GM04503 (cell line): ENCODE data around the gene DXO.
"Not testable (repeated sequence)": the region's sequence is repeated elsewhere in the genome, so short reads cannot be mapped to it uniquely, and the experiment has no call there.

Experiments used
- DNase-seq: peaks from one replicate; pipeline ENCODE4 v3.0.0-alpha.2; 2012; ENCODE audit warnings: low read depth

Gene DXO

DNA sequence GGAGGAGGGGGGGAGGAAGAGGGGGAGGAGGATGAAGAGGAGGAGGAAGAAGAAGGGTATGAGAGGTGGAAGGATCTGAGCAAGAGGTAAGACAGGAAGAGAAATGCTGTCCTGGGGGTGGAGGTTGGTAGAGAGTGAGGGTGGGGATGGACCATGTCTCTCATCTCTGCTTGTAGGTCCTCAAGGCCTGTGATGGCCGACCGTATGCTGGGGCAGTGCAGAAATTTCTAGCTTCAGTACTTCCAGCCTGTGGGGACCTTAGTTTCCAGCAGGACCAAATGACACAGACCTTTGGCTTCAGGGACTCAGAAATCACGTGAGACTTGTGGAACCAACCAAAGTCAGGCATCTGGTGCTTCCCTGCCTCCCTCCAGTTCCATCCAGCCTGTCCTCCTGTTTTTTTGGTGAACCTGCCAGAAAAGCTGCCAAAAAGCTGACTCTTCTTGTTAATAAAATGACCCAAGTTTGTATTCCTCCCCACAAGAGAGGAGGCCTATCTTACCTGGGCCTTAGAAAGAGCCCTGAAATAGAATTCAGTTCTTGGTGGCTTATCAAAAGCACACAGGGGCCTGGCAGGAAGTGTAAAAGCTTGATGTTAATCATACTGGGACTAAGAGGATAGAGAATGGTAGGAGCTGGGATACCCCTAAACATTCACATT, 7.4 kb upstream of the DXO start:
- DNase-seq: no peak

DNA sequence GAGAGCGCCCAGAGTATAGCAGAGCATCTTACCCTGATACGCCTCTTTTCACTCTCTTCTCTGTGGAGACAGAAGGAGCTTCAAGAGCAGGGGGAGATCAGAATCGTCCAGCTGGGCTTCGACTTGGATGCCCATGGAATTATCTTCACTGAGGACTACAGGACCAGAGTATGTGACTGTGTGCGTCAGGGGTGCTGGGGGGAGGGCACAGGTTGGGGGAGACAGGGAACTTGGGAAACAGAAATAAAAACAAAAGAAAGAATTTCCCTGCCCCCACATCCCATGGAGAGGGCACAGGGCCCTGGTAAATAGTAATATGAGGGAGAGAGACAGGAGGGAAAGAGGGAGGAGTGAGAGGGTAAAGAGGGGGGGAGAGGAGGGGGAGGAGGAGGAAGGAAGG, 6.9 kb upstream of the DXO start:
- no peak for DNase-seq

DNA sequence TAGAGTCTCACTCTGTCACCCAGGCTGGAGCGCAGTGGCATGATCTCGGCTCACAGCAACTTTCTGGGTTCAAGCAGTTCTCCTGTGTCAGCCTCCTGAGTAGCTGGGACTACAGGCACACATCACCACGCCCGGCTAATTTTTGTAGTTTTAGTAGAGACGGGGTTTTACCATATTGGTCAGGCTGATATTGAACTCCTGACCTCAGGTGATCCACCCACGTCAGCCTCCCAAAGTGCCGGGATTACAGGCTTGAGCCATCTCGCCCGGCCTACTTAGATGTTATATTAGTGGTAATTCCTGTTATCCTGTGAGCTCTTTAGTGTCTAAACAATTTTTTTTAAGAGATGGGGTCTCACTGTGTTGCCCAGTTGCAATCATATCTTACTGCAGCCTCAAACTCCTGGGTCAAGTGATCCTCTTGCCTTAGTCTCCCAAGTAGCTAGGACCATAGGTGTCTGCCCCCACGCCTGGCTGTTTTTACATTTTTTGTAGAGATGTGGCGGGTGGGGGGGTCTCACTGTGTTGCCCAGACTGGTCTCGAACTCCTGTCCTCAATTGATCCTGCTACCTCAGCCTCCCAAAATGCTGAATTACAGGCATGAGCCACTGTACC, 6.0 kb upstream of the DXO start:
- DNase-seq: no peak

DNA sequence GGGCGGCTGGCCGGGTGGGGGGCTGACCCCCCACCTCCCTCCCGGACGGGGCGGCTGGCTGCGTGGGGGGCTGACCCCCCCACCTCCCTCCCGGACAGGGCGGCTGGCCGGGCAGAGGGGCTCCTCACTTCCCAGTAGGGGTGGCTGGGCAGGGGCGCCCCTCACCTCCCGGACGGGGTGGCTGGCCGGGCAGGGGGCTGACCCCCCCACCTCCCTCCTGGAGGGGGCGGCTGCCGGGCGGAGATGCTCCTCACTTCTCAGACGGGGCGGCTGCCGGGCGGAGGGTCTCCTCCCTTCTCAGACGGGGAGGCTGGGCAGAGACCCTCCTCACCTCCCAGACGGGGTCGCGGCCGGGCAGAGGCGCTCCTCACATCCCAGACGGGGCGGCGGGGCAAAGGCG, 4.1 kb upstream of the DXO start:
- not testable (repeated sequence) for DNase-seq

DNA sequence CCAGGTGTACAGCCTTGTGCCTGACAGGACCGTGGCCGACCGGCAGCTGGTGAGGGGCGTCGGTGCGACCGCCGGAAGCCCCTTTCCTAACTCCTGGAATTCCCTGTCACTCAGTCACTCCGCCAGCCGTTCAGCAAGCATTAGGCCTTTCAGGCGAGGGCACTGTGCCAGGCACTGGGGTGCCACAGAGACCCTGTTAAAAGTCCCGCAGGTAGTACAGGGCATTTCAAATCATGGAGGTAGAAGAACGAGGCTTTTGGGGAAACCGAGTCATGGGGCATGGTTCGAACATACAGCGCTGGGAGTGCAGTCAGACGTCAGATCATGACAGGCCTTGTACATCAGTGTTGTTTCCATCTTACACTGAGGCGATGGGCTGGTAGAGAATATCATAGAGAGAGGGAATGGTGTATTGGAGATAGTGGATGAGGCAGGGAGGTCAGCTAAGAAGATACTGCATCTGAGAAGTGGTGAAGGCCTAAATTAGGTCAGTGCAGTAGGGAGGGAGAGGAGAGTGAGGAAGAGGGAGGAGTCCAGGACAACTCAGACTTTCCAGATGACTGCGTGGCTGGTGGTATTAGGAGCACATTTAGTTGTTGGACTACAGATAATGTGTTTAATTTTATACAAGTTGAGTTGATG, 892 bp upstream of the DXO start:
- DNase-seq: no peak

DNA sequence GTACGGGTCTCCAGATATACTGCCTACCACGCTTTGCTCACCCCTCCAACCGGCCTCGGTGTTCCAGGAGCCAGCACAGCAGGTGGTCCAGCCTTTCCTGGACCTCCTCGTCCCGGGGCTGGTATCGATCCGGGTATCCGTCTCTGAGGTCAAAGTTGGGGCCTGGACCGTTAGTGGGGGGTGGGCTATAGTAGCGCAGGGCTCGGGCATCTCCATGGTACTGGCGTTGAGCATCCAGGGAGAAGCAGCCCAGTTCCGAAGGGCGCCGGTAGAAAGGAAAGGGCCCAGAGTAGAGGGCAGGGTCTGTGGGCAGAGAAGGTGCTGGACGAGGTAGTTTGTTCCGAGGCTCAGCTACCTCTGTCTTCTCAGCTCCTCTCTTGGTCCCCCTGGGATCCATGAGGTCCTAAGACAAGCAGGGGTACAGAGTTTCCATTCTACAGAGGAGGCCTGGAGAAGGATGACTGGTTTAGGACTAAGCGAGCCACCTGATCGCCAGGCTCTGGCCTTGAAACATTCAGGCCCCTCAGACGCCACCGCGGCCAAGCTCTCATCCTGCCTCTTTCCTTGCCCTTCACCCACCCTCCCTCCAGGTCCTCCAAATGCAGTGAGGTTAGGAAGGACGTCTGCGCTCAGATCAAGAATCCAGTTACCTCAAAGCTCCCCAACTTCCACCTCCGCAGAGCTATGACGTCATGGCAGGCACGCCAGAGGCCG, 502 bp downstream of the DXO start:
- no peak for DNase-seq

DNA sequence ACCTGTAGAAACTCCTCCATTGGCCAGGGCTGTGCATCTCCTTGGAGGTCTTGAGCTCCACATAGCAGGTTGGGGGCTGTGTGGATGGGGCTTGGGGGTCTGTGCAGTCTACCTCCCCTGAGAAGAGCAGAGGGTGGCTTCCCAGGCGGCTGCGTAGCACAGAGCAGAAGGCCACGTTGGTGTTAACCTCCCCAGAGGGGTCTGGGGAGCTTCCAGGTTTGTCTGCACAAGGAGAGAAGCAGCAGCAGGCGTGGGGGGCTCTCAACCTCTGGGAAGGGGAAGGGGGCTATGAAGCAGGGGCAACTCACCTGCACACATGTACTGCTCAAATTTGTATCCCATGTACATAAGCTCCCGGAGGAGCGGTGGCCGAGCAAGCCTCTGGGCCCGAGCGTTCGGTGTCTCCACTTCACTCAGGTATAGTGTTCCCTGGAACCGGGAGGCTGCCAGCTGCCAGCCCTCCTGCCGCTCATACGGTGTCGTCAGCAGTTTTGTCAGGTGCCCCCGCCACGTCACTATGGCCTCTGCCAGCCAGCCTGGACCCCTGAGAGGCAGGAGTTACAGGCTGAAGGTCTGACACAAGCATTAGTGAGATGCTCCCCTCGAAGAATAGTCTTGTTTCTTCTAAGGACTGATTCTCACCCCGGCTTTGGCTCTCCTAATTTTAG, 1.2 kb downstream of the DXO start:
- DNase-seq: no peak

DNA sequence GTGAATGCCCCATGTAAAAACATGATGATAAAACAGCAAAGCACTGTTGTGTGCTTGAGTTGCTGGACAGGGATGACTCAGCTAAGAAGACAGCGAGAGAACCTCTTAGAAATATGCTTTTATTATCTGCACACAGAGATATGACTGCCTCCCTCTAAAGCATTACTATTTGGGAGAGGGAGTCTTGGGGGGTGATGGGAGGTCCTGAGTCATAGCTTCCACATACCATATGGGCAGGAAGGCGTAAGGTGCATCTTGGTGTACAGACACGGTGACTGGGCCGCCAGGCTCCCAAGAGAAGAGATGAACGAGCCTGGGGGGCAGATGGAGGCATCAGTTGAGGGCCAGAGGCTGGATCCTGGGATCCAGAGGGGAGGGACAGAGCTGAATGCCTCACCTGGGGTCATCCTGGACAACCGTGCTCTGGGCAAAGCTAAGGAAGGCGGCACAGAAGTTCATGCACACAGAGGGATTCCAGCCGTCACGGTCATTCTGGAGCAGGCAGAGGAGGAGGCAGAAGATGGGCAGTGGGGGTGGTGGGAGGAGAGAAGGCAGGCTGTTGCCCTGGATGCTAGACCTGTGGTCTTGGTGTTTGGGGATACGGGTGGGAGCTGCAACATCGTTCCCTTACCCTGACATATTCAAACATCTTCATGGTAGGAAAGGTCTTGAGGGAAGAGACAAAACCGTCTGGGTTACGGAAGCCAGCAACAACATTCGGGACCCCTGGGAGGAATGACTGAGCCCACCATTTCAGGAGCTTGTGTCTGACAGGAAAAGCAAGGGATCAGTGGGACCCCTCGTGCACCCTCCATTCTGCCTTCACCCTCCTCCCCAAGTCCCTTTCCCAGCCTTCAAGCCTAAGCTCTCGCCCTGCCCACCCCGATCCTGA, 2.0 kb downstream of the DXO start:
- DNase-seq: no peak

DNA sequence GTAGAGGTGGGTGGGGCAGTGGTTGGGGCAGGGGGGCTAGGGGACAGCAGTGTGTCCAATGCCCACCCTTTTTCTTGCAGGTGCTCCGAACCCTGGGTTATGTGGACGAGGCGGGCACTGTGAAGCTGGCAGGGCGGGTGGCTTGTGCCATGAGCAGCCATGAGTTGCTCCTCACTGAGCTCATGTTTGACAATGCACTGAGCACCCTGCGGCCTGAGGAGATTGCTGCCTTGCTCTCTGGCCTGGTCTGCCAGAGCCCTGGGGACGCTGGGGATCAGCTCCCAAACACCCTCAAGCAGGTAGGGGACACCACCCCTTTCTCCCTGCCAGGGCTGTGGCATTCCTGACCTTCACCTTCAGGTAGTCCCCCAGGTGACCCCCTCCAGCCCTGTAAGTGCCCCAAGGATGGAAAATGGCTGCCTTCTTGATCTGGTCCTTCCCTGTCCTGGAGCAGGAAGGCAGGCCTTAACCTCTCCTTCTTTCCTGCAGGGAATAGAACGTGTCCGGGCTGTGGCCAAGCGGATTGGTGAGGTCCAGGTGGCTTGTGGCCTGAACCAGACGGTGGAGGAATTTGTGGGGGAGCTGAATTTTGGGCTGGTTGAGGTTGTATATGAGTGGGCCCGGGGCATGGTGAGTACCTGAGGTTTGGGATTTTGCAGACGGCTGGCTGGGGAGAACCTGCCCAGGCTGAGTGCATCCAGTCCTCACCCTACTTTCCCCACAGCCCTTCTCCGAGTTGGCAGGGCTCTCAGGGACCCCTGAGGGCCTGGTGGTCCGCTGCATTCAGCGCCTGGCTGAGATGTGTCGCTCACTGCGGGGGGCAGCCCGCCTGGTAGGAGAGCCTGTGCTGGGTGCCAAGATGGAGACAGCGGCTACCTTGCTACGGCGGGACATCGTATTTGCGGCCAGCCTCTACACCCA, 2.9 kb downstream of the DXO start:
- no peak for DNase-seq

DNA sequence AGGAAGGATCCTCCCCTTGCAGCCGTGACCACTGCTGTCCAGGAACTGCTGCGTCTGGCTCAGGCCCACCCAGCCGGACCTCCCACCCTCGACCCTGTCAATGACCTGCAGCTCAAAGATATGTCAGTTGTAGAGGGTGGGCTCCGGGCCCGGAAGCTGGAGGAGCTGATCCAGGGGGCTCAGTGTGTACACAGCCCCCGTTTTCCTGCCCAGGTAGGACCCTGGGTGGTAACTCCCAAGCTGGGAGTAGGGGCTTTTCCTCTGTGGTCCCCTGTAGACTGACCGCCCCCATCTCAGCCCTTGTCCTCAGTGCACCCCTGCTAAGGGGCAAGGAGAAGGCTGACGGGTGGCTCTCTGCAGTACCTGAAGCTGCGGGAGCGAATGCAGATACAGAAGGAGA, 3.6 kb downstream of the DXO start:
- no peak for DNase-seq

DNA sequence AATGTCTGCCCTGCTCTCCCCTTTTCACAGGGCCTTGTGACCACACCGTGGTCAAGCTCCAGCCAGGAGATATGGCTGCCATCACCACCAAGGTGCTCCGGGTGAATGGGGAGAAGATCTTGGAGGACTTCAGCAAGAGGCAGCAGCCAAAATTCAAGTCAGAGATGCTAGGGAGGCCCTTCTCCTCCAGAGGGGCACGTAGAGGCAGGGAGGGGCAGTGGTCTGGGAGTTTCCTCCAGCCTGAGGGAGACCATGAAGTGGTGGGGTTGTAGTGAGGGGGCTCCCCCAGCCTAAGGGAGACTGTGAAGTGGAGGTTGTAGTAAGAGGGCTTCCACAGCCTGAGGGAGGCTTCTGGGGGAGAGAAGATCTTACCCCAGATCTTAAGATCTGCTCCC, 4.0 kb downstream of the DXO start:
- no peak for DNase-seq

DNA sequence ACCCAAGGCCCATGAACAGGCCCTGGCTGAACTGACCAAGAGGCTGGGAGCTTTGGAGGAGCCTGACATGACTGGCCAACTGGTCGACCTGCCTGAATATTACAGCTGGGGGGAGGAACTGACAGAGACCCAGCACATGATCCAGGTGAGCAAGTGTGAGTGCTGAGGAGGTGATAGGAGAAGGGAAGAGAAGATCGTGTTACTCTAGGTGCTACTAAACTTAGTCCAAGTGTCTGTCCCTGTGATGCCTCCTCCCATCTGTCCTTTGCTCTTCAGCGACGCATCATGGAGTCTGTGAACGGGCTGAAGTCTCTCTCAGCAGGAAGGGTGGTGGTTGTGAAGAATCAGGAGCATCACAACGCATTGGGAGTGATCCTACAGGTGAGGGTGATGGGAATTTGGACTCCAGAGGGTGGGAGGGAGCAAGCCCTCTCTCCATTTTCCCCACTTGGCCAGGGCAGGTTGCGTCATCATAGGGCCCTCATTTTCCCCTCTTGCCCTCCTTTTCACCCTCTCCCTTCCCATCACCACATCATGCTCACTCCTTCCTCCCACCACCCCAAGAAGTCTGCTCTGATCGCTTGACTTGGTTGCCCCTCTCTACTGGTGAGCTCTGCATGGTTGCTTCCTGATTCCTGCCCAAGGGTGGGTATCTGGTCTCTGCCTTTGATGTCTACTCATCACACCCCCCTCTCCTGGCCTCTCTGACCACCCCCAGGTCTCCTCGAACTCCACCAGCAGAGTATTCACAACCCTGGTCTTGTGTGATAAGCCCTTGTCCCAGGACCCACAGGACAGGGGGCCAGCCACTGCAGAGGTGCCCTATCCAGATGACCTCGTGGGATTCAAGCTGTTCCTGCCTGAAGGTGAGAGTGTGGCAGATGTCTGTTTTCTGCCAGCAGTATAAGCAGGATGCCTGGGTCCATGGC, 4.7 kb downstream of the DXO start:
- no peak for DNase-seq

DNA sequence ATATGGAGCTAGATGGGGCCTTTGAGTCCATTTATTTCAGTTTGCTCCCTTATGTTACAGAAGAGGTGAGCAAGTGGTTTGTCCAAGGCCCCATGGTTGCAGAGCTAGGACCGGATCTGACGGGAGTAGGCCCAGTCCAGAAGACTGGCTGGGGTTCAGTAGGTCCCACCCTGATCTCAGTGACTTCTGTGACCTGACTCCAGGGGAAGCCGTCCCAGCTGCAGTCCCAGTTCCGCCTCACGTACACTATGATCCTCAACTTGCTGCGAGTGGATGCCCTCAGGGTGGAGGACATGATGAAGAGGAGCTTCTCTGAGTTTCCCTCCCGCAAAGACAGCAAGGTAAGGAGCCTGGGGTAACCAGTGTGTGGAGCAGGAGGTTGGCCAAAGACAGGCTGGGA, 5.4 kb downstream of the DXO start:
- DNase-seq: no peak

DNA sequence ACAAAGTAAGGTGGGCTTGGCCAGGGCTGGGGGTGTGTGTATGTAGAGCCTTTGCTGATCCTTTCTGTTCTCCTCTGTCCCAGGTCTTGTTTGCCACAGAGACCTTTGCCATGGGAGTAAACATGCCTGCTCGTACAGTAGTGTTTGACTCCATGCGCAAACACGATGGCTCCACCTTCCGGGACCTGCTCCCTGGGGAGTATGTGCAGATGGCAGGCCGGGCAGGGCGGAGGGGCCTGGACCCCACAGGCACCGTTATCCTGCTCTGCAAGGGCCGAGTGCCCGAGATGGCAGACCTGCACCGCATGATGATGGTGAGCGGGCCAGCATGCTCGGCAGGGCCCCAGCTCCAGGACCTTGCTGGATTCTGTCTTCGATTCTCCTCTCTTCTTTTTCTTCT, 6.2 kb downstream of the DXO start:
- no peak for DNase-seq

DNA sequence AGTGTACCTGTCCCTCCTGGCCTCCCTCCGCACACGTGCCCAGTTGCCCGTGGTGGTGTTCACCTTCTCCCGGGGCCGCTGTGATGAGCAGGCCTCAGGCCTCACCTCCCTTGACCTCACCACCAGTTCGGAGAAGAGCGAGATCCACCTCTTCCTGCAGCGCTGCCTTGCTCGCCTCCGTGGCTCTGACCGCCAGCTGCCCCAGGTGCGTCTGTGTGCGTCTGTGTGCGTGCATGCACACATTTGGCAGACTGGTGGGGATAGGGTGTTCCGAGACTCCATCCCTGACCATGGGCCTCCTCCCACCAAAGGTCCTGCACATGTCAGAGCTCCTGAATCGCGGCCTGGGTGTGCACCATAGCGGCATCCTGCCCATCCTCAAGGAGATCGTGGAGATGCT, 8.0 kb downstream of the DXO start:
- DNase-seq: no peak

DNA sequence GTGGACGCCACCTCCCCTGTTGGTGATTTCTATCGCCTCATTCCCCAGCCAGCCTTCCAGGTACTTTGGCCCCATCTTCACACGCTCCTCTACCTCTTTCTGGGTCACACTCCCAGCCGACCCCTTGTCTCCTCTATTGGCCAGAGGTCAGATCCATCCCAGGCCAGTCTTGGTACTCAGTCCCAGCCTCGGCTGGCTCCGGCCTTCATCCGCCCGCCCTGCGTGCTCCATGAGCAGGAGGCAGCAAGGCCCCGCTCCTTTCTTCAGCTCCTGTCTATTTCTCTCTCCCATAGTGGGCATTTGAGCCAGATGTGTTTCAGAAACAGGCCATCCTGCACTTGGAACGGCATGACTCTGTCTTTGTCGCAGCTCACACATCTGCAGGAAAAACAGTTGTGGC, 10.3 kb downstream of the DXO start:
- DNase-seq: no peak

DNA sequence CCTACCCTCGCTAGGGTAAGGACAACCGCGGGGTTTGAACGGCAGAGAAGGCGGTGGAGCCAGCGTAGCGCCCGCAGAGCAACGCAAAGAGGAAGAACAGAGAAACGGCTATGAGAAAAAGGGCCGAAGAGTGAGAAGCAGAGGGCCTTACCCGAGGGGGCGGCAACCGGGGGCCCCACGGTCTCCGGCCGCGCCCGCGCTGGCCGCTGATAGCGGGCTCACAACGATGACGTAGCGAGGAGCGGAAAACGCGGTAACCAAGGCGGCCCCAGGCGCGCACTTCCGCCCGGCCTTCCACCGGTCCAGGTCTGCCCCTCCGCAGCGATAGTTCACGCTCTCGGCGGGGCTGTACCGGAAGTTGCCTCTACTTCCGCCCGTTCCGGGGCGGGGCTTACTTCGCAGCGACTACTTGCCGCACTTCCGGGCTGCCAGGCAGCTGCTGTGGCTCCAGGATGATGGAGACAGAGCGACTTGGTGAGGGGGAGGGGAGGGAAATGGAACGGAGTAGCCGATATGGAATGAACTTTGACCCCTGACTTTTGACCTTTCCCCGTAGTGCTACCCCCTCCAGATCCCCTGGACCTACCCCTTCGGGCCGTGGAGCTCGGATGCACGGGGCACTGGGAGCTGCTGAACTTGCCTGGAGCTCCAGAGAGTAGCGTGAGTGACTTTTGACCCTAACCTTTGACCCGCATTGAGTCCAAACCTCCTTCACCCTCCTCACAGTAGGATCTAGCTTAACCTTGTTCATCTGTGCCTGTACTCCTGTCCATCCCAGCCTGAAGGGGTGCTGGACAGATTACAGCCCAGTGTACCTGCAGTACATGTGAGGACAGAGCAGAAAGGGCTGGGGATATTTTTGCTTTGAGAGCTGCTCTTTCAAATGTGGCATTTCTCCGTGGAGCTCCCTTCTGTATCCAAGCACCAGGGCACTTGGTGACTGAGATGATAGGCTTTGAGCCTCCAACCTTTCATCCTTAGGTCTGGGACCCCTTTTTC, 12.9 kb downstream of the DXO start, which contains the start of the genes NELFE and SKIC2:
Gene NELFE, minus strand, starts transcription at position 231 of the 999 bp plus-strand sequence. CDS start 525 bp downstream, outside the sequence.
Gene SKIC2, plus strand, starts transcription at position 435 of the 999 bp plus-strand sequence. Its CDS starts 18 bp downstream, at position 453.
- DNase-seq: peak; percentile 89

DNA sequence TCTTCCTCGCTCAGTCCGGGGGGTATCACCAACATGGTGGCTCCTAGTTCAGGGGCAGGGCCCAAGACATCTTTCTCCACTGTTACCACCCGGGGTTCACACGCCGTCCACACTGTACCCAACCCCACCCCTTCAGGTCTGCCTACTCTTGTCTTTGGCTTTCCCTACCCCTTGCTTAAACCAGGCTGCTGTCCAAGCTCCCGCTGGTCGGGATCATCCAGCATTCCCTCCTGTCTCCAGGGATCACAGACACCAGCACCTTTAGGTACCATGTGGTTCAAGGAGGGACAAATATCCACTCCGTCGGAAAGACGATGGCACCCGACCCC, 13.6 kb downstream of the DXO start:
- DNase-seq: no peak
